Measurements from ENCODE around the gene PLSCR1. TPM values are rescaled to one million over a fixed set of nuclear protein-coding genes. Genes with fewer than 3 reads are reported as not detected.

PLSCR1 gene
- total and polyA plus RNA-seq, 2 experiments from 2014 or later: 62.7 to 78.3 TPM

GRCh38 chr3:146532406-146532805, 12.0 kb downstream of the PLSCR1 start:
- Histone ChIP-seq H3K4me2 (0 out of 2 replicates have a peak overlapping the region, but pooled peaks have one; percentile 47), H3K27me3 (ENCODE audit: insufficient read depth) (no peaks in the 10 kb centered on the region), H3F3A (replicated peaks; ENCODE audit: low read depth) (no peaks in the 10 kb centered on the region), H3K79me2 (replicated peaks; ENCODE audit: insufficient read depth) (peaks cover 17% of the 10 kb centered on the region), H3K4me1 (ENCODE audit: insufficient read depth) (peaks cover 52% of the 10 kb centered on the region), H4K20me1 (replicated peaks; ENCODE audit: insufficient read depth) (no peaks in the 10 kb centered on the region), H2AFZ (no peak overlapping the region), H3K36me3 (ENCODE audit: insufficient read depth) (no peaks in the 10 kb centered on the region; the same call in 1 of the 2 replicates), H3K9me2 (ENCODE audit: insufficient read depth) (no peaks in the 10 kb centered on the region), H3K4me3 (no peak overlapping the region), H3K27ac (ENCODE audit: low read depth) (peak overlapping the region; percentile 35; the same call in 1 of the 2 replicates)
- H3K4me3 Mint-ChIP-seq: no peak overlapping the region
- peaks cover 12% of the 10 kb centered on the region for H3K36me3 Mint-ChIP-seq (ENCODE audit: low read depth)
- TF ChIP-seq, protein P1, sequence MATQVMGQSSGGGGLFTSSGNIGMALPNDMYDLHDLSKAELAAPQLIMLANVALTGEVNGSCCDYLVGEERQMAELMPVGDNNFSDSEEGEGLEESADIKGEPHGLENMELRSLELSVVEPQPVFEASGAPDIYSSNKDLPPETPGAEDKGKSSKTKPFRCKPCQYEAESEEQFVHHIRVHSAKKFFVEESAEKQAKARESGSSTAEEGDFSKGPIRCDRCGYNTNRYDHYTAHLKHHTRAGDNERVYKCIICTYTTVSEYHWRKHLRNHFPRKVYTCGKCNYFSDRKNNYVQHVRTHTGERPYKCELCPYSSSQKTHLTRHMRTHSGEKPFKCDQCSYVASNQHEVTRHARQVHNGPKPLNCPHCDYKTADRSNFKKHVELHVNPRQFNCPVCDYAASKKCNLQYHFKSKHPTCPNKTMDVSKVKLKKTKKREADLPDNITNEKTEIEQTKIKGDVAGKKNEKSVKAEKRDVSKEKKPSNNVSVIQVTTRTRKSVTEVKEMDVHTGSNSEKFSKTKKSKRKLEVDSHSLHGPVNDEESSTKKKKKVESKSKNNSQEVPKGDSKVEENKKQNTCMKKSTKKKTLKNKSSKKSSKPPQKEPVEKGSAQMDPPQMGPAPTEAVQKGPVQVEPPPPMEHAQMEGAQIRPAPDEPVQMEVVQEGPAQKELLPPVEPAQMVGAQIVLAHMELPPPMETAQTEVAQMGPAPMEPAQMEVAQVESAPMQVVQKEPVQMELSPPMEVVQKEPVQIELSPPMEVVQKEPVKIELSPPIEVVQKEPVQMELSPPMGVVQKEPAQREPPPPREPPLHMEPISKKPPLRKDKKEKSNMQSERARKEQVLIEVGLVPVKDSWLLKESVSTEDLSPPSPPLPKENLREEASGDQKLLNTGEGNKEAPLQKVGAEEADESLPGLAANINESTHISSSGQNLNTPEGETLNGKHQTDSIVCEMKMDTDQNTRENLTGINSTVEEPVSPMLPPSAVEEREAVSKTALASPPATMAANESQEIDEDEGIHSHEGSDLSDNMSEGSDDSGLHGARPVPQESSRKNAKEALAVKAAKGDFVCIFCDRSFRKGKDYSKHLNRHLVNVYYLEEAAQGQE (IDR thresholded peaks at IDR 0.05; ENCODE audit: unreplicated experiment): no peak
- TF ChIP-seq EZH2 (IDR thresholded peaks at IDR 0.05; ENCODE audit: low read depth, unreplicated experiment) (no peak), ZNF462 (CRISPR knock-in tag; IDR thresholded peaks at IDR 0.05) (no peak), EZH2phosphoT487 (IDR thresholded peaks at IDR 0.05; ENCODE audit: unreplicated experiment) (no peak), CREB1 (CRISPR knock-in tag; IDR thresholded peaks at IDR 0.05; ENCODE audit: low read depth) (no peak), POLR2AphosphoS5 (IDR thresholded peaks at IDR 0.05; ENCODE audit: low read depth) (no peak), ZNF331 (CRISPR knock-in tag; IDR thresholded peaks at IDR 0.05; ENCODE audit: low read depth) (no peak), NANOG (IDR thresholded peaks at IDR 0.05; ENCODE audit: borderline replicate concordance) (no peak), JUNB (IDR thresholded peaks at IDR 0.05; ENCODE audit: unreplicated experiment) (no peak)
- TF ChIP-seq, protein P2, sequence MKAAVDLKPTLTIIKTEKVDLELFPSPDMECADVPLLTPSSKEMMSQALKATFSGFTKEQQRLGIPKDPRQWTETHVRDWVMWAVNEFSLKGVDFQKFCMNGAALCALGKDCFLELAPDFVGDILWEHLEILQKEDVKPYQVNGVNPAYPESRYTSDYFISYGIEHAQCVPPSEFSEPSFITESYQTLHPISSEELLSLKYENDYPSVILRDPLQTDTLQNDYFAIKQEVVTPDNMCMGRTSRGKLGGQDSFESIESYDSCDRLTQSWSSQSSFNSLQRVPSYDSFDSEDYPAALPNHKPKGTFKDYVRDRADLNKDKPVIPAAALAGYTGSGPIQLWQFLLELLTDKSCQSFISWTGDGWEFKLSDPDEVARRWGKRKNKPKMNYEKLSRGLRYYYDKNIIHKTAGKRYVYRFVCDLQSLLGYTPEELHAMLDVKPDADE (IDR thresholded peaks at IDR 0.05): no peak
- TF ChIP-seq, protein P3, sequence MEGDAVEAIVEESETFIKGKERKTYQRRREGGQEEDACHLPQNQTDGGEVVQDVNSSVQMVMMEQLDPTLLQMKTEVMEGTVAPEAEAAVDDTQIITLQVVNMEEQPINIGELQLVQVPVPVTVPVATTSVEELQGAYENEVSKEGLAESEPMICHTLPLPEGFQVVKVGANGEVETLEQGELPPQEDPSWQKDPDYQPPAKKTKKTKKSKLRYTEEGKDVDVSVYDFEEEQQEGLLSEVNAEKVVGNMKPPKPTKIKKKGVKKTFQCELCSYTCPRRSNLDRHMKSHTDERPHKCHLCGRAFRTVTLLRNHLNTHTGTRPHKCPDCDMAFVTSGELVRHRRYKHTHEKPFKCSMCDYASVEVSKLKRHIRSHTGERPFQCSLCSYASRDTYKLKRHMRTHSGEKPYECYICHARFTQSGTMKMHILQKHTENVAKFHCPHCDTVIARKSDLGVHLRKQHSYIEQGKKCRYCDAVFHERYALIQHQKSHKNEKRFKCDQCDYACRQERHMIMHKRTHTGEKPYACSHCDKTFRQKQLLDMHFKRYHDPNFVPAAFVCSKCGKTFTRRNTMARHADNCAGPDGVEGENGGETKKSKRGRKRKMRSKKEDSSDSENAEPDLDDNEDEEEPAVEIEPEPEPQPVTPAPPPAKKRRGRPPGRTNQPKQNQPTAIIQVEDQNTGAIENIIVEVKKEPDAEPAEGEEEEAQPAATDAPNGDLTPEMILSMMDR (conservative IDR thresholded peaks at IDR 0.05; ENCODE audit: low read depth in 2 of 2): no peak
- H3K4me1 Mint-ChIP-seq: peaks cover 41% of the 10 kb centered on the region
- ATAC-seq (no peak), DNase-seq (ENCODE audit: low spot score) (peak; percentile 20)
- 0 out of 3 replicates have a peak, but pooled peaks cover 3% of the 10 kb centered on the region for H3K9me3 Mint-ChIP-seq
- H3K27ac Mint-ChIP-seq: no peak overlapping the region
- H3K27me3 Mint-ChIP-seq (ENCODE audit: insufficient read depth, low read depth, poor library complexity): peaks cover 3% of the 10 kb centered on the region
